Muscle layer of duodenum (tissue), 2 donors: ENCODE measurements around the gene TAF13.
"Not testable (repeated sequence)": the region's sequence is repeated elsewhere in the genome, so short reads cannot be mapped to it uniquely, and the experiment has no call there.

Source experiments
- H3K27ac ChIP-seq: one replicate; pipeline ENCODE4 v1.7.0; 2013; ENCODE audit warnings: mild to moderate bottlenecking, low read length
- H3K27me3 ChIP-seq: one replicate; pipeline ENCODE4 v1.7.0; 2013; ENCODE audit warnings: low read depth, mild to moderate bottlenecking, control low read depth, low read length
- H3K36me3 ChIP-seq, 2 donors: one replicate each; pipeline ENCODE4 v1.7.0; 2013; ENCODE audit warnings: low read length in 2 of 2, control low read depth in 1 of 2, mild to moderate bottlenecking in 1 of 2; ENCODE audit not compliant: insufficient read depth in 2 of 2, control insufficient read depth in 1 of 2
- H3K4me1 ChIP-seq, 2 donors: one replicate each; pipeline ENCODE4 v1.7.0; 2013; ENCODE audit warnings: low read length in 2 of 2, mild to moderate bottlenecking in 2 of 2, control low read depth in 1 of 2, moderate library complexity in 1 of 2; ENCODE audit not compliant: insufficient read depth in 2 of 2, control insufficient read depth in 1 of 2
- H3K4me3 ChIP-seq, 2 donors: one replicate each; pipeline ENCODE4 v1.7.0; 2013; ENCODE audit warnings: low read length in 2 of 2, low read depth in 1 of 2, mild to moderate bottlenecking in 1 of 2
- H3K9me3 ChIP-seq, 2 donors: one replicate each; pipeline ENCODE4 v1.7.0; 2013; ENCODE audit warnings: low read length in 2 of 2, control low read depth in 1 of 2, mild to moderate bottlenecking in 1 of 2; ENCODE audit not compliant: control insufficient read depth in 1 of 2
- donor health status: healthy.

The TAF13 gene

GRCh38 chr1:109065137-109065536 is 10.7 kb downstream of the TAF13 start:
- no peak overlapping the region for H3K27ac ChIP-seq
- no peaks in the 10 kb centered on the region for H3K4me1 ChIP-seq
- H3K9me3 ChIP-seq = no peaks in the 10 kb centered on the region
- H3K36me3 ChIP-seq = peaks cover 0 to 38% of the 10 kb centered on the region in 2 donors
- no peak overlapping the region for H3K4me3 ChIP-seq
- no peaks in the 10 kb centered on the region for H3K27me3 ChIP-seq

DNA sequence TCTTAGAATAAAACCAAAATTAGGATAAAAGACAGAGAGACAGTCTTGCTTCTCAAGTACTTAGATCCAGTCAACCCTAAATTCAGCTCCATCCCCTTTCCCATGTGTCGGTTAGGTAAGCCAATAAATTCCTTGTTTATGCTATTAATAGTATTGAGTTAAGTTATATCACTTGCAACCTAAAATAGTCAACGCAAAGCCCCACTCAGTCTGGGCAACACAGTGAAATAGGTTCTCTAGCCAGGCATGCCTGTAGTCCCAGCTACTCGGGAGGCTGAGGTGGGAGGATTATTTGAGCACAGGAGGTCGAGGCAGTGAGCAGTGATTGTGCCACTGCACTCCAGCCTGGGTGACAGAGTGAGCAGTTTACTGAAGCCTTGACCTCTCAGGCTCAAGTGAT is 14.6 kb downstream of the TAF13 start:
- no peaks in the 10 kb centered on the region for H3K27me3 ChIP-seq
- no peak overlapping the region for H3K4me3 ChIP-seq
- peaks cover 0 to 20% of the 10 kb centered on the region in 2 donors for H3K36me3 ChIP-seq
- H3K9me3 ChIP-seq = no peaks in the 10 kb centered on the region
- H3K4me1 ChIP-seq = no peaks in the 10 kb centered on the region
- H3K27ac ChIP-seq = no peak overlapping the region

- Histone ChIP-seq H3K4me1 (no peaks in the 10 kb centered on the region), H3K27ac (no peak overlapping the region), H3K9me3 (no peaks in the 10 kb centered on the region), H3K36me3 (peaks cover 0 to 15% of the 10 kb centered on the region in 2 donors), H3K4me3 (no peak overlapping the region), H3K27me3 (no peaks in the 10 kb centered on the region)
Measured at GRCh38 chr1:109060707-109061106, 15.1 kb downstream of the TAF13 start.

DNA sequence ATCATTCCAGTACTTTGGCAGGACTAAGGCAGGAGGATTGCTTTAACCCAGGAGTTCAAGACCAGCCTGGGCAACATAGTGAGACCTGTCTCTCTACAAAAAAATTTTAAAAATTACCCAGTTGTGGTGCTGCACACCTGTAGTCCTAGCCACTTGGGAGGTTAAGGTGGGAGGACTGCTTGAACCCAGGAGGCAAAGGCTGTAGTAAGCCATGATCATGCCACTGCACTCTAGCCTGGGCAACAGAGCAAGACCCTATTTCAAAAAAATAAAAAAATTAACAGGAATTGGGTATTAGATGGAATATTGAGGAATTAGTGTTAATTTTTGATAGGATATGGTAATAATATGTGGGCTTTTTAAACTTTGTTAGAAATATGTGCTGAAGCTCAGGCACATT is 16.8 kb downstream of the TAF13 start:
- Histone ChIP-seq H3K27ac (no peak overlapping the region), H3K27me3 (no peaks in the 10 kb centered on the region), H3K4me1 (no peaks in the 10 kb centered on the region), H3K36me3 (peaks cover 0 to 5% of the 10 kb centered on the region in 2 donors), H3K4me3 (no peak overlapping the region), H3K9me3 (no peaks in the 10 kb centered on the region)

DNA sequence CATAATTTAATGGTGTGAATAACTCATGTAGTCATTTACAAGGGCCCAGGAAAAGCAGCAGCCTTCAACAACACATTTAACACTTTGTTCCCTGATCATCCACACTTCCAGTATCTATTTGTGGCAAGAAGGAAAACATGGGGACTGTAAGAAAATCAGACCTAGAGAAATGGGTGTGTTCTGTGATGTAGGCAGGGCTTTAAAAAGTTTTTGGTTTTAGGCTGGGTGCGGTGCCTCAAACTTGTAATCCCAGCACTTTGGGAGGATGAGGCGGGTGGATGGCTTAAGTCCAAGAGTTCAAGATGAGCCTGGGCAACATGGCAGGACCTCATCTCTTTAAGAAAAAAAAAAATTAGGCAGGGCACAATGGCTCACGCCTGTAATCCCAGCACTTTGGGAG is 19.7 kb downstream of the TAF13 start:
- H3K9me3 ChIP-seq = no peaks in the 10 kb centered on the region
- H3K27ac ChIP-seq = no peak overlapping the region
- H3K4me1 ChIP-seq = no peaks in the 10 kb centered on the region
- H3K27me3 ChIP-seq = no peaks in the 10 kb centered on the region
- no peak overlapping the region for H3K4me3 ChIP-seq
- H3K36me3 ChIP-seq = no peaks in the 10 kb centered on the region

DNA sequence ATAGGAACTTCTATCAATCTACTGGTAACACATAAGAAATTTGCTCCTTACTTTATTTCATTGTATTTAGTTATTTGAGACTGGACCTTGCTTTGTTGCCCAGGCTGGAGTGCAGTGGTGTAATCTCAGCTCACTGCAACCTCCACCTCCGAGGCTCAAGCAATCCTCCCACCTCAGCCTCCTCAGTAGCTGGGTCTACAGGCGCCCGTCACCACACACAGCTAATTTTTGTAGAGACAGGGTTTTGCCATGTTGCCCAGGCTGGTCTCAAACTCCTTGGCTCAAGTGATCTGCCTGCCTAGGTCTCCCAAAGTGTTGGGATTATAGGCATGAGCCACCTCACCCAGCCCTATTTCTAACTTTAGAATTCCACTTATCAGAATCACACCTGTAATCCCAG is 23.7 kb downstream of the TAF13 start:
- not testable (repeated sequence) for H3K4me3 ChIP-seq, H3K27ac ChIP-seq, H3K4me1 ChIP-seq, H3K9me3 ChIP-seq, H3K36me3 ChIP-seq, H3K27me3 ChIP-seq

DNA sequence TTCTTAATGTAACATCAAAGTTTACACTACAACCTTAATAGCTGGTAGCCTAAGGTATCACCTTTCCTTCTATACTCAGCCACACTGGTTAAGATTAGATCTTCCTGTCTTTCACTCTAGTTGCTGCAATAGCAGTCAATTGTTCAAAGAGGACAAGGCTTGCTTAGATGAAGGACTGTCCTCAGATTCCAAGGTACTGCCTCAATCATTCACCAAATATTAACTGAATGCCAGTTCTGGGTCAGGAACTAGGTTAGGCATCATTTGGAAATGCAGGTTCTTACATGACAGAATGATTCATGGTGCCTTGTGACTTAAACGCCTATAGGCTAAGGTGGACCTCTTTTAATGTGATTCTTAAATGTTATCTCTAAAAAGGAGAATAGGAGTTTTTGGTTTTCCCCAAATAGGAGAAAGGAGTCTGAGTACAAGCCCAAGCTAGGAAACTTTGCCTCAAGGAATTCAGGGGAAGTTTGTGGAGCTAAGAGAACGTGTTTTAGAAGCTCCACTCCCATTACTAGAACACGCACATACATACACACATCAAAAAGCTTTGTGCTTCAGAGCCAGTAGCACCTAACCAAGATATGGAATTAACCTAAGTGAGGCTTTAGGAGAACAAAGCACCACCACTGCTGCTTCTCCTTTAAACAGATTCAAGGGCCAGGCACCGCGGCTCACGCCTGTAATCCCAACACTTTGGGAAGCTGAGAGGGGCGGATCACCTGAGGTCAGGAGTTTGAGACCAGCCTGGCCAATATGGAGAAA is 25.4 kb downstream of the TAF13 start:
- Histone ChIP-seq H3K9me3 (no peaks in the 10 kb centered on the region), H3K27ac (no peak overlapping the region), H3K4me1 (no peaks in the 10 kb centered on the region), H3K27me3 (no peaks in the 10 kb centered on the region), H3K36me3 (no peaks in the 10 kb centered on the region), H3K4me3 (no peak overlapping the region)

DNA sequence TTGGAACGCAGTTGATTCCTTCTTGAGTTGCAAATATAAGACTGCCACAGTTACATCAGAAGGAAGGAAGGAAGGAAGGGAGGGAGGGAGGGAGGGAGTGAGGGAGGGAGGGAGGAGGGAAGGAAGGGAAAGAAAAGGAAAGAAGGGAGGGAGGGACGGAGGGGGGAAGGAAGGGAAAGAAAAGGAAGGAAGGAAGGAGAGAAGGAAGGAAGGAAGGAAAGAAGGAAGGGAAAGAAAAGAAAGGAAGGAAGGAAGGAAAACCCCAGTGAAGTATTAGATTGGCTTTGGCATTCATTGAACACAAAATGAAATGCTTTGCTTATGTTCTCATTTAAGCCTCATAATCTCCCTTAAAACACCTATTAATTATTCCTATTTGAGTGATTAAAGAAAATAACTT is 27.5 kb downstream of the TAF13 start:
- H3K4me3 ChIP-seq = no peak overlapping the region
- H3K4me1 ChIP-seq = no peaks in the 10 kb centered on the region
- no peaks in the 10 kb centered on the region for H3K27me3 ChIP-seq
- H3K27ac ChIP-seq = no peak overlapping the region
- H3K9me3 ChIP-seq = no peaks in the 10 kb centered on the region
- no peaks in the 10 kb centered on the region for H3K36me3 ChIP-seq

- no peaks in the 10 kb centered on the region for H3K9me3 ChIP-seq
- H3K4me1 ChIP-seq = no peaks in the 10 kb centered on the region
- H3K36me3 ChIP-seq = no peaks in the 10 kb centered on the region
- no peaks in the 10 kb centered on the region for H3K27me3 ChIP-seq
- no peak overlapping the region for H3K4me3 ChIP-seq
- H3K27ac ChIP-seq = no peak overlapping the region
Measured at GRCh38 chr1:109047339-109047738, 28.5 kb downstream of the TAF13 start.

- no peak overlapping the region for H3K27ac ChIP-seq
- no peaks in the 10 kb centered on the region for H3K27me3 ChIP-seq
- H3K4me3 ChIP-seq = no peak overlapping the region
- no peaks in the 10 kb centered on the region for H3K36me3 ChIP-seq
- no peaks in the 10 kb centered on the region for H3K4me1 ChIP-seq
- no peaks in the 10 kb centered on the region for H3K9me3 ChIP-seq
Measured at GRCh38 chr1:109046671-109047070, 29.1 kb downstream of the TAF13 start.

- Histone ChIP-seq H3K4me3 (no peak overlapping the region), H3K27ac (no peak overlapping the region), H3K4me1 (peaks cover 0 to under 1% of the 10 kb centered on the region in 2 donors), H3K36me3 (no peaks in the 10 kb centered on the region), H3K27me3 (no peaks in the 10 kb centered on the region), H3K9me3 (no peaks in the 10 kb centered on the region)
Measured at GRCh38 chr1:109045595-109045994, 30.2 kb downstream of the TAF13 start.
